NCI-H2081 treated with DMSO at 0.1 percent for 48 hours (cell line): ENCODE data around the gene DLG2.

Experiments used
- DNase-seq: peaks from one replicate; lab custom pipeline; 2025; lab: John Stamatoyannopoulos, UW

The DLG2 gene

DNA sequence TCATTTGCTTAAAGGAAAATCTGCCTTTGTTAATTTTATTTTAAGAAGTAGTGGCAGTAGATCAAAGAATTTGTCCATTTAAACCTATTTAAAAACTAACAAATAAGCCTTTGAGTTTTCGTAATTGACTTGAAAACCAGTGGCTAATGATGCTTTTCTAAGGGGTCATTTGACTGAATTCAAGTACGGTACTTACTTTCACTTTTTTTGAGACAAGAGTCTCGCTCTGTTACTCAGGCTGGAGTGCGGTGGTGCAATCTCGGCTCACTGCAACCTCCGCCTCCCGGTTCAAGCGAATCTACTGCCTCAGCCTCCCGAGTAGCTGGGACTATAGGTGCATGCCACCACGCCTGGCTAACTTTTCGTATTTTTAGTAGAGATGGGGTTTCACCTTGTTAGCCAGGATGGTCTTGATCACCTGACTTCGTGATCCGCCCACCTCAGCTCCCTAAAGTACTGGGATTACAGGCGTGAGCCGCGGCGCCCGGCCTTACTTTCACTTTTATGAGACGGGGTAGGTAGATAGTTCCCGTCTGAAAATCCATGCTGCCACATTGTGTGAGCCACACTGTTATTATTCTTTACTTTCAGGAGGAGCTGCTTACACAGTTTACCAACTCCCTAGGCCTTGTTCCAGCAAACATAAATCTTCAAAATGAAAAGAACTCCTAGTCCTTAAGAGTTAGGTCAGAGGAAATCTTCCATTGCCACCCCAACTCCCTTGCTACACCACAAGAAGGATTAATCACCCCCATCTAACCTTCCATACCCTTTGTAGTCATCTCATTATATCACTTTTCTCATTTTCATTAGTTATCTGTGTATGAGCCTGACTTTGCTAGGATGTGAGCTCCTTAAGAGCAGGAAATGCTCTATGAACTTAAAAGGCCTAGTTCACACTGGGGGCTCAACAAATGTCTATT is 1414.4 kb downstream of the DLG2 start:
- no peak for DNase-seq

DNA sequence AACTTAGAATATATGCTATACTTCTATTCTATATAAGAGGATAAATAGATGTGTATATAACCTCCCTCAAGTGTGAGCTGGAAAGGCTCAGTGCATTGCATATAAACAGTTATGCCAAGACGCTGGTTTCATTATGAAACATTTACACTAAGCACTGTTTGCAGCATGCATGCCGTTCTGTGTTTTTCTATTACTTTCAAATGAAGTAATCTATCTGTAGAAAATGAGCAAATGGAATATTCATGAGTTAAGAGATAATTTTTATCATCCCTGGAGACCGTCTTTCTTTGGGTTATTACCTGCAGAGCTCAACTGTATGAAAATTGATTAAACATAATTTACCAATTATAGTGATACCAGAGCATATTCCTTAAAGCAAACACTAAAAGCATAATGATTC is 1415.2 kb downstream of the DLG2 start:
- DNase-seq = no peak

DNA sequence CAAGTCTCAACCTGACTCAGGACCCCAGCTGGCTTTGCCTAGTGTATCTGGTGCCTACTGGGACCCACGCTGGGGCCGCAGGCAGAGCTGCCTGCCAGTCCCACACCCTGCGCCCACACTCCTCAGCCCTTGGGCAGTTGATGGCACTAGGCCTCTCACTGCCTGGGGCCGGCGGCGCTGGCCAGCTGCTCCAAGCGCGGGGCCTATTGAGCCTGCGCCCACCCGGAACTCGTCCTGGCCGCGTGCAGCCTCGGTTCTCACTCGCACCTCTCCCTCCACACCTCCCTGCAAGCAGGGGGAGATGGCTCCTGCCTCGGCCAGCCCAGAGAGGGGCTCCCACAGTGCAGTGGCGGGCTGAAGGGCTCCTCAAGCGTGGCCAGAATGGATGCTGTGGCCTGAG is 1432.4 kb downstream of the DLG2 start:
- DNase-seq = no peak

DNA sequence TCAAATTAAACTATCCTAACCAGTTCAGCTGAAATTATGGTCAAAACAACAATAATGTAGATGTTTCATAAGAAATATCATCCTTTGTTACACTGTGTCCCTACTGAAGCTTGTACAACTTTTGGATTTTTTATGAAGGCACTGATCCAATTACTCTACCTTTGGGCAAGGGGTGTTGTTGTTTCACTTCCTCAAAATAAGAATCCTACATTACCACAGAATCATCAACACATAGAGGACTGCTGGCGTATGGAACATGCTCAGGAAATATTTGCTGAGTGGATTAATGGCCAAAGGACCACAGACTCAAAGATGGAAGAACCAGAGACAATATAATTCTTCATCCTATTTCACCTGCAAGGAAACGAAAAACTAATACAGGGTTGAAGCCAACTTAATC is 1433.4 kb downstream of the DLG2 start:
- DNase-seq = no peak

DNA sequence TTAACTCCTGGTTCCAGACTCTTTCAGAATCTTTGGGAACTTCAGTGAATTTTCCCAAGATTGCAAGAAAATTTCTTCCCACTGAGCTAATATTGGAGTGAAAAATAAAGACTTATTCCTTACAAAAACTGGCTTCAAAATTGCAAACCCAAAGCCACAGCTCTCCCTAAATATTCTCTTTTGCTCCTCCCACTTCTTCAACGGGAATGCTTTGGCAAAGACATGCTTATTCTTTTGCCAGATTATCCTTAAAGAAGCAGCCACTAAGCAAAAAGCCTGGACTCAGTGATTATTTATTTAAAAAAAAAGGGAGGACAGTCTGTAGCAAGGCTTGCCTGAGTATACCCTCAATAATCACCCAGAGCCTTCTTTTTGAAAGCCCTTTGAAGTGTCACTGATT is 1438.6 kb downstream of the DLG2 start:
- DNase-seq = no peak

DNA sequence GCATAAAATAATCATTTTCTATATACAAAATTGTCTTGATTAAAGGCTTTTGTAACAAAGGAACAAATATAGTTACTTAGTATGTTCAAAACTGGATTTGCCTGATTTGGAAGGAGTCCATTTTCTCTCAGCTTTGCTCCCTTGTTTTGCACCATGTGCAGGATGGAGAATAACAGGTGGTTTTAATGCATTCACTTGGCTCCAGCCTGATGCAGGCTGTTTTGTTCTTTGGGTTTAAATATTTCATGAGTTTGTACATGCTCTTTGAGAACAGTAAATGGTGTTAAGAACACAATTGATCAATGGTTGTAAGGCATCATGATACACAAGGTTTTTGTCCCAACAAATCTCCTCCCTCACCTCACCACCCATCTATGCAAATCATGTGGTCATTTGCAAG is 1454.1 kb downstream of the DLG2 start:
- DNase-seq = no peak

DNA sequence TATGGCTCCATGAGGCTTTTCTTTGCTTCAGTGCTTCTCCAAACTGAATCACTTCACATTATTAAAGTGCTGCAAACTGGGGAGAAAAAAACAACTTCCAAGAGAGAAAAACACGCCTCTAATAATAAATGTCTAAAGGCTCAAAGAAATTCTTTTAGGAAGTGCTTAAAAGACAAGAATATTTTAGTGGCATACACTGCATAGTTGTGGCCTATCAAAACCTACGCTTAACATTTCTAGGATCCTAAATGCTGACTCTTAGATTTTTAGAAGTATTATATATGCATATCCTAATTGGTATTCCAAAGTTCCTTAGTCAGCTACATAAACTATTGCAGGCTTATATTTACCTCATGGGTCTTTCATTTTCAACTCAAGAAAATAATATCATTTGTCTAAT is 1462.0 kb downstream of the DLG2 start:
- no peak for DNase-seq

DNA sequence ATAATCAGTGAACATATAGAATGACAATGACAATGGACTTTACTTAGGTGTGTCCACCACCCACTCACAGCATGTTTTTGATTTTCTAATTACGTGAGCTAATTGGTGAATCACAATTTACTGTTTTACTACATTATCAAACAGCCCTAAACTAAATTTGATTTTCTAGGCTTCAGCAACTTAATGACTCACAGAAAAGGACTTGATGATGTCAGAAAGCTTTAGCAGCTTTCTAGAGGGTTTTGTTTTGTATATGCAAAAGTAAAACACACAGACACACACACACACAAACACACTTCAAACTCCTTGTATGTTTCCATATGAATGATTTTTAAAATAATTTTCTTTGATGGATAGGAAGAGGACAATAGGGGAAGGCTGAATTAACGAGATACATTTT is 1462.4 kb downstream of the DLG2 start:
- no peak for DNase-seq

DNA sequence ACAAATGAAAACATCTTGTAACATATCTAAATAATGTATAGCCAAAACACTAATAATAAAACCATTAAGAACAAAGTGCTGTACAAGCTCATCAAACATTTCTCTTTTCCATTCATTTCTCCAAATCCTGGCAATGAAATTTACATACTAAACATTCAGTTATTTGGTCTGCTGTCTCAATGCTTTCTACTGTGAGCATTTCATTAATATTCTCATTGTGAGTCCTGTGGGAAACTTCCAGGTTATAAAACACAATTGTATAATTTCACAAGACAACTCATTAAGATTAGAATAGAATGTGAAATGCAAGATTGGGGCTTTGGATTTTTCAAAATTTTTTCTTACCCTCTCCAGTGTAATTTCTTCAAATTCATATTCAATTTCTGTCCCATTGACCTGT is 1464.0 kb downstream of the DLG2 start:
- no peak for DNase-seq

DNA sequence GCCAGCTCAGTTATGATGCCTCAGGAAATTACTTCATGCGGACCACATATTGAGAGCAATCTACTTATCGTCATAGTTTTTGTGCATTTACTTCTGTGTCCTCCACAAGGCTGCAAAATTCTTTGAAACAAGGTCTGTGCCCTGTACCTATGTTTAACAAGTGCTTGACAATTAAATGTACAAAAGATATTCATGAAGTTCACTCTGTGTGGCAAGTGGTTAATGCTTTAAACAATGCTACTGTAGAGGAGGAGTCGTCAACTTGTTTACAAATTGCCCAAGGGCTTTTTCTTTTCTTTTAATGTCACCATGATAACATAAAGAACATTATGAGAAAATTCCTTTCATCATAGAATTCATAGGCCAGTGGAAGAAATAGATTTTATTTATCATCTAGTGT is 1469.5 kb downstream of the DLG2 start:
- DNase-seq = no peak

DNA sequence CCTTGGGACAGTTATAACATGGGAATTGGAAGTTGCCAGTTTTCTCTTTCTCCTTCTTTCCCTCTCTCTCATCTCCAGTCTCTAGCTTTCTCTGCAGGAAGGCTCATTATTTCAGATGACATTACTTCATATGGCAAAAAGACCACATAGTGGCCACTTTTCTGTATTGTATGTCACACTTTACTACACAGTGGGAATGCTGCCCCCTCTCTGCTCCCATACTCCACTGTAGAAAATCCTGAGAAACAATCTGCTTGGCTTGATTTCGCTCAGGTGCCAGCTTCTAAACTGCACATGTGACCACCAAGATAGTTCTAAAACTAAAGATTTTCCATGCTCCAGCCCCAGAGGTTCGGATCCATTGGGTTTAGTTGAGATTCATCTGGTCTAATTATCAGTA is 1480.3 kb downstream of the DLG2 start:
- DNase-seq = no peak

DNA sequence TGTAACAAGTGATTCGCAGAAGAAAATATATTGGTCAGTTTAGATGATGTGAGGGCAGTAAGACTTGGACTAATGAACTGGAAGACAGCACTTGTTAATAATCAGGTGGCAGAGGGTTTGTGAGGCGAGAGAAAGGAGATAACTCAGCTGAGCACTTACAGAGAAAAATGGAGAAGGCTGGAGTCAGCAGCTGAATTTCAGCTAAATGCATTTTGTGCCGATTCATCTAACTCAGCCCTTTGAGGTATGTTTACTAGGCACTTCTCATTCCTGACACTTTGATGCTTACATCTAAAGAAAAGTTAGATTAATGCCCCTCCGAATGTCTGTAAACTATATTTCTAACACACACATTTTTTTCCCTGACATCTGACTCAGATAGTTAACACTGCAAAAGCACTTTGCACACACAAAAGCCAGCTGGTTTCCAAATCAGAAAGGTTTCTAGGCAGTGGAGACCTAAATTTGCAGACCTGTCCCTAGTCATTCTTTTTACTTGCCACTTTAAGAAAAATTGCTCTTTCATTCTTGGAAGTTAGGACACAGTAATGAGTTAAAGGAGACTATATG is 1481.4 kb downstream of the DLG2 start:
- DNase-seq = no peak

DNA sequence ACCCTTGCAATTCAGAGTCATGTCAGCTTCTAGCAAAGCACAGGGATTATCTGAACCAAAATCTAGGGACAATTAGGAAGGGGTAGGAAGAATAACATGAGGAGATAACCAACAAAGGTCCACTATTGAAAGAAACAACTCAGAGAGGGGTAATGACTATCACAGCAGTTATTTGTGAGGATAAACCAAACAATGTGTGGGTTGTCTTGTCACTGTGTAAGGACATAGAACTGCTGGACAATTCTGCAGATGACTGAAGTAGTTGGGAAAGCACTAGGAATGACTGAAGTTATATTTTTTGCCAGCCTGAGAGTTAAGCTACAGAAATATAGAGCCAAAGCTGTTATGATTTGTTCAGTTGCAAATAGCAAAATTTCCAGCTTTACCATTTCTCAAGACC is 1482.6 kb downstream of the DLG2 start:
- DNase-seq = no peak

DNA sequence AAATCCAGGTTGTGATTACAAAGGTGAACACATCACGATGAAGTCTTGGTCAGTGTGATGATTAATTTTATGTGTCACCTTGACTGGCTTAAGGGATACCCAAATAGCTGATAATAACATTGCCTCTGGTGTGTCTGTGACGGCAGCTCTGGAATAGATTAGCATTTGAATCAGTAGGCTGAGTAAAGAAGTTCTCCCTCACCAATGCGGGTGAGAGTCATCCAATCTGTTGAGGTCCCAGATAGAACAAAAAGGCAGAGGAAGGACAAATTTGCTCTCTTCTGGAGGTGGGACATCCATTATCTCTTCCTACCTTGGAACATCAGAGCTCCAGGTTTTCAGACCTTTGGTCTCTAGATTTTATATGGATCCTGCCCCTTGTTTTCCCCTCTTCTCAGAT is 1484.7 kb downstream of the DLG2 start:
- no peak for DNase-seq

DNA sequence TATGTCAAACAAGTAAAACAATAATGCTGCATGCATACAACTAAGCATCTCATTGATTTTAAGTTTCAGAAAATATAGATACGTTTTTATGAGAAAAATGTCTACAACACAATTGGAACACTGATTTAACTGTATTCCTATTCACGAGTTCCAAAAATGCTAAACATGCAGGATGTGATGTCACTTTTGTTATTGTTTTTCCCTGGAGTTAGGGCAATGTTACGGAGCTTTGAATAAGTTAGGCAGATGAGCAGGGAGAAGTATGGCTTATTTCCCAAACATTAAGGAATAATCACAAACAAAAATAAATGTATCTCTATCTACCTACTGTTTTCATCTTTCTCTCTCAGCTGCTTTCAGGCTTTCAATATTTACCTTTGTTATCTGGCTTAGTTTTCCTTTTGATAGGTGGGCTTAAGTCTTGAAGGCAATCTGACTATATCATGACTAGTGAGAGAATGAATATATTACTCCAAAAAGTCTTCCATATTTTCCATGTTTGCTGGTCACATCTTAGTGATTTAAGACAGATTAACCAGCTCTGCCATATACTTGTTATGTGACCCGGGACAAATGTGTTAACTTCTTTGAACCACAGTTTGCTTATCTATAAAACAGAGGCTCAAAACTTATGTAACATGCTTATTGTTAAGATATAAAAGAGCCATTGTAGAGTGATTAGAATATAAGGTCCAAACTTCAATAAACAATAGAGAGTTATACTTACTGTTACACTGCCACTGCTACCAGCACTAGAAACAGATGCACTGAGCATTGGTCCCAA is 1486.6 kb downstream of the DLG2 start:
- DNase-seq = no peak

DNA sequence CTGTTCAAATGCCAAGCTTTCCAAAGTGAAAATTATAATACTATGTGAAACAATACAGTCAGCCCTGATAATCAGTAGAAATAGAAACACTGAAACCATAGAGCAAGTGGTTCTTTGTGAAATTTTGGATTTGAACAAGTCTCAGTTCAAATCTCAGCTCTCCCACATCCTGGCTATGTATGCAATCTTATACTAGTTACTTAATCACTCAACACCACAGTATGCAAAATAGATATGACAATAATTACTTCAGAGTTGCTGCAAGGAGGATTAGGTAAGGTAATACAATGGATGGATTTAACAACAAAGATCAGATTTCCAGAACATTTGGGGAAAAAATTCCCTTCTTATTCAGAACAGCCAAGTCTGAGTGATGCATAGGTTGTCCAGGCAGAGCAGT is 1489.2 kb downstream of the DLG2 start:
- no peak for DNase-seq

DNA sequence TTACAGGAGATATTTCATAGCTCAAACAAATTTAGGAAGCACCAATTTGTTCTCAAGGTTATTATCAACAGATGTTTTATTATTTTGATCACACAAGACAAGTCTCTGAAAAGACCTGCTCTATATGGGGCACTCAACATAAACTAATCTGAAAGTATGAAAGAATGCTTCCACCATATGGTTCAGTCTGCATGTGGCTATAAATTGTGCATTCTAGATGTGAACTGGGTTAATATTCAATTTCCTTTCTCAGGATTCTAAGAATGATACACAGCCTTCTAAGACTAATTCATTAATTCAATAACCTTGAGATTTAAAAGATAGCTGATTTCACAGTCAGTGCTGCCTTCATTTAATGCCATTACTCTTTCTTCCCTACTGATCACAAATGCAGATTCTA is 1489.6 kb downstream of the DLG2 start:
- DNase-seq = no peak

DNA sequence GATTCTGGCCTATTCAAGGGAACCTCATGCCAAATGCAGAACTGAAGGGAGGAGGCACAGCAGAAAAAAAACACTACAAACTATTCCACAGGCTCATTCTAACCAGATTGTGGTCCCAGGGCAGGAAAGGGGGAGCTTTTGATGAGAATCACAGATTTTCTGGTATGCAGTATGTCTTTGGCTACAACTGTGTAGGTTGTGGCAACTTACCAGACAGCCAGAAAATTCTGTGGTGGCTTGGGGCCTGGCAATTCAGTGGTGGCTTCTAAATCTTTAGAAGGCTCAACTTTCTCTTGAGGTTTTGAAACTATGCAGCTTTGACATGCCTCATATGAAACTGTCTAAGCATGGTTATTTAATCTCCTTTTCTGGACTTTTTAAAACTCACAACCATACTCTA is 1490.2 kb downstream of the DLG2 start:
- no peak for DNase-seq

DNA sequence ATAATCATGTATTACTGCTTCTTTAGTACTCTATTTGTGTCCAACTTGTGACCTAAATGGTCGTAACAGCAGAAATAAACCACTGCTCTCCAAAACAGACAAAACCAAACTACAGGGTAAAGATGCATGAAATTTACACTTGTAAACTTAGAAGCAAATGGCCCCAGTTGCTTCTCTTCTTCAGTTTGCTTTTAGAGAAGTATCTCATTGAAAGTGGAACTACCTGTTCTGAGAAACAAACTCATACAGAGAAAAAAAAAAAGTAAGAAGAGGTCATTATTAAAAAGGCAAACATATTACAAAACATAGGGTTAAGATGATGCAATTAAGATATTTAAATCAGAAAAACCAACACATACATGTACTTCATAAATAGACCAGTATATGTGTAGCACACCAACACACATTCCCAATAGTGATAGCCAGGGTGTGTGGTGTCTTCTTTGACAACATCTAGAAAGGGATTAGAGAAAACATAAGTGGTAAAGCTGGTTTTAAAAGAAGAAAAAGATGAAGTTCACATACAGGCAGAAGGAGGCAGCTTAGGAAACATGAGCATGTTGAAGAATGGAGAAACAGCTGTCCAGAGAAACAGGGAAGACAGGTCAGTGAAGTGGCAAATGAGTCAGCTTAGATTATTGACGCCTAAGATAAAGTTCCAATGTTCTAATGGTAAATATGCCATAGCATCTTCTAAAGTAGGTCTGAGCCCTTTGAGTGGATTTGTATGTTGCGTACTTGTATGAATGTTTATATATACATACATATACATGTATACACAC is 1496.3 kb downstream of the DLG2 start:
- DNase-seq = no peak

DNA sequence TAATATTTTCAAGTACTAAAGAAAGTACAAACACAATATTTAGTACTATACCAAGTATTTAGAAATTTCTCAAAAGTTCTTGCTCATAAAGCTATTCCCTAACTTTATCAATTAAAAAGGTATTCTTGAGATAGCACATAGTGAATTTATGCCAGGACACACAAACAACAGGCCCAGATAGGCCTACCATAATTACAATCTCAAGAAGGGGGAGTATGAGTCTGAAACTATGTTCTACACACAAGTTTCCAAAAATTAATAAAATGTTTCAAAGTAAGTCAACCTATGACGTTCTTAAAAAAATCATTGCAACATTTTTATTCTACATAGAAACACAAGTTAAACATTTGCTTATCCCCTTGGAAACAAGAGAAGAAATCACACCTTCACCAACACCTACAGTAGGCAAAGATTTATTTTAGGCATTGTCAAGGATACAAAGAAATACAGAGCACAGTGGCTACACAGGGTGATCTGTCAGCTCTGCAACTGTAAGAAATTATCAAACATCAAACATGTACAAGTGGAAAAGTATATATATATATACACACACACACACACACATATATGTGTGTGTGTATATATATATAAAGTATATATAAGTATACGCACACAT is 1497.1 kb downstream of the DLG2 start:
- DNase-seq = no peak

DNA sequence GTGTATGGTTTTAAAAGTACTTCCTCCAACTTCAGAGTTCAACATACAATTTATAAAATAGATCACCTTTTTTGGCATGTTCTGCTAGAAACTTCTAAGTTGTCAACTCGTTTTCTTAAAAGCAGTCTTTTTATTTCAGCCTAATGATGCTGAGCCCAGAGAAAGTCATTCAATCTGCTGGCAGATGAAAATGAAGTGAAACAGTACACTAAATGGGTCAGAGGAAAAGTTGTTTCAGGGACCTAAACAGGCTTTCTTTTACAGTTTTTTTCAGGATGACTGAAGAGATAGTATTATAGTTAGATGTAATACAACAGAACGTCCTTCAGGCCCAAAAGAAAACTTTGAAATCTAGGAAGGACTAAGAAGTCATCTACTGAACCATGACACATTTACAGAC is 1498.3 kb downstream of the DLG2 start:
- DNase-seq = no peak

DNA sequence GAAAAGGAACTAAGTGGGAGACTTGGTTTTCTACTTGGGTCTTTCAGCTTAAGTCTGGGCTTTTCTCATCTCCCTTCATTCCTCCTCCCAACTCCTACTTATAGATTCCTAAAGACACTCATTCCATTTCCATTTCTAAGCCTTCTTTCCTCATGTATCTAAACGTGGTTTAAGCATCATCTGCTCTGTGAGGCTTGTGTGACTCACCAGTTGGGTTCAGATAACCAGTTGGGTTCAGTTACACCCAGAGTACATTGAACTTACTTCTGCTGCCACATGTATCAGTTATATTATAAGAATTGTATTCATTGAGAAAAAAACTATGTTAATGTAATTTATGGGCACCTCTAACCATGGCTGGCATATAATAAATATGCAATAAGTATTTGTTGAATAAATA is 1509.8 kb downstream of the DLG2 start:
- DNase-seq = no peak
